K562 (cell line): ENCODE data around the gene CD84. TPM values are rescaled to one million over a fixed set of nuclear protein-coding genes. Genes with fewer than 3 reads are reported as not detected.
A peak's percentile ranks its signal among the peaks of the same experiment; 100 is the strongest.

Experiments used
- CBFB ChIP-seq: sonication (generic); formaldehyde crosslinking; IDR thresholded peaks from 2 replicates; pipeline ENCODE4 v1.4.0; 2020; ENCODE audit warnings: mild to moderate bottlenecking, missing genetic modification reagents
- CBX5 ChIP-seq: IDR thresholded peaks from 2 replicates; pipeline ENCODE4 v1.6.1; 2014; ENCODE audit warnings: low read depth, borderline replicate concordance
- CTBP1 ChIP-seq: fragments of 450-650 bp; IDR thresholded peaks from 2 replicates; pipeline ENCODE4 v1.6.1; 2016; ENCODE audit warnings: borderline replicate concordance
- ELF1 ChIP-seq: fragments of 200-800 bp; sonication (Bioruptor generic); IDR thresholded peaks from 2 replicates; pipeline ENCODE4 v1.6.1; 2016; ENCODE audit warnings: missing genetic modification characterization, missing compliant biosample characterization
- EP300 ChIP-seq: IDR thresholded peaks from 2 replicates; pipeline ENCODE4 v1.6.1; 2012; ENCODE audit warnings: low read length, improper control_type of control experiment
- ESRRA ChIP-seq: fragments of 450-650 bp; IDR thresholded peaks from 2 replicates; pipeline ENCODE4 v1.6.1; 2014; ENCODE audit warnings: low read depth, mild to moderate bottlenecking, moderate library complexity, borderline replicate concordance
- ETV1 ChIP-seq: fragments of 450-650 bp; conservative IDR thresholded peaks from 2 replicates; pipeline ENCODE4 v1.6.1; 2016; ENCODE audit warnings: missing genetic modification characterization, control low read depth, low read depth, missing compliant biosample characterization
- HDAC2 ChIP-seq: fragments of 450-650 bp; IDR thresholded peaks from 2 replicates; pipeline ENCODE4 v1.6.1; 2016; ENCODE audit warnings: mild to moderate bottlenecking
- HDGF ChIP-seq: fragments of 450-650 bp; IDR thresholded peaks from 2 replicates; pipeline ENCODE4 v1.6.1; 2016
- HSF4 ChIP-seq: fragments of 250-450 bp; sonication (Bioruptor Pico); IDR thresholded peaks from 2 replicates; pipeline ENCODE4 v2.1.2; 2022; ENCODE audit warnings: mild to moderate bottlenecking, moderate library complexity, borderline replicate concordance
- JUND ChIP-seq, 2 experiments: IDR thresholded peaks; 2 replicates in 1 of 2; 3 replicates in 1 of 2; pipeline ENCODE4 v1.6.1; 2011; ENCODE audit warnings: borderline replicate concordance in 2 of 2, low read depth in 2 of 2, low read length in 2 of 2, improper control_type of control experiment in 1 of 2, missing biosample characterization in 1 of 2, missing genetic modification characterization in 1 of 2, missing genetic modification reagents in 1 of 2
- MAFK ChIP-seq: IDR thresholded peaks from 2 replicates; pipeline ENCODE4 v1.6.1; 2011; ENCODE audit warnings: low read length, improper control_type of control experiment
- NBN ChIP-seq: fragments of 450-650 bp; IDR thresholded peaks from 2 replicates; pipeline ENCODE4 v1.6.1; 2016; ENCODE audit warnings: low read depth, mild to moderate bottlenecking
- RB1 ChIP-seq: fragments of 450-650 bp; IDR thresholded peaks from 2 replicates; pipeline ENCODE4 v1.6.1; 2017; ENCODE audit warnings: low read depth, mild to moderate bottlenecking
- SNRNP70 ChIP-seq: fragments of 200-400 bp; formaldehyde crosslinking; optimal IDR thresholded peaks from 2 replicates; pipeline ENCODE3; 2017; ENCODE audit warnings: low read depth, low read length
- SPI1 ChIP-seq: IDR thresholded peaks from 2 replicates; pipeline ENCODE4 v1.6.1; 2011; ENCODE audit warnings: low read depth, low read length, control low read depth, borderline replicate concordance
- XRCC3 ChIP-seq: fragments of 450-650 bp; IDR thresholded peaks from 2 replicates; pipeline ENCODE4 v1.6.1; 2017; ENCODE audit warnings: mild to moderate bottlenecking, moderate library complexity
- ZNF175 ChIP-seq: fragments of 200-800 bp; sonication (Bioruptor generic); IDR thresholded peaks from 2 replicates; pipeline ENCODE4 v1.6.1; 2016; ENCODE audit warnings: low read depth, mild to moderate bottlenecking, missing genetic modification characterization, missing compliant biosample characterization
- ZNF24 ChIP-seq: fragments of 450-650 bp; IDR thresholded peaks from 2 replicates; pipeline ENCODE4 v1.6.1; 2016
- ZNF785 ChIP-seq: fragments of 250-450 bp; sonication (Bioruptor Pico); IDR thresholded peaks from 2 replicates; pipeline ENCODE4 v1.4.0; 2020; ENCODE audit warnings: mild to moderate bottlenecking
- polyA plus RNA-seq, 8 experiments: library from polyadenylated mRNA; depleted of rRNA in 4 of 8; stranded (reverse) in 5 of 8; unstranded in 3 of 8; fragments of >200 nt; fragmentation: Nextera tagmentation in 2 of 8; fragmentation: Illumina TruSeq in 1 of 8; extraction: Ambion mirVana in 2 of 8; extraction: Trizol in 1 of 8; gene quantifications; 2 replicates each; pipeline versions ENCODE4 v1.2.1 to v1.2.3, GENCODE V29; 2011 to 2014; ENCODE audit warnings: inconsistent platforms in 1 of 8, missing spikeins in 1 of 8
- total RNA-seq, 7 experiments: library from RNA; depleted of rRNA in 6 of 7; stranded (reverse); fragments of >200 nt in 6 of 7; fragmentation: Illumina TruSeq in 2 of 7; extraction: Trizol in 2 of 7; gene quantifications; 2 replicates each; pipeline versions ENCODE4 v1.2.1 to v1.2.3, GENCODE V29; 2011 to 2021; ENCODE audit warnings: low replicate concordance in 1 of 7
- TF ChIP-seq, protein P1 (sequence below): fragments of 450-650 bp; formaldehyde crosslinking; IDR thresholded peaks from 2 replicates; pipeline ENCODE4 v1.4.0; 2020; ENCODE audit warnings: mild to moderate bottlenecking, moderate library complexity
- TF ChIP-seq, protein P2 (sequence below): fragments of 200-800 bp; sonication (Bioruptor generic); IDR thresholded peaks from 2 replicates; pipeline ENCODE4 v1.6.1; 2017; ENCODE audit warnings: missing genetic modification characterization, missing compliant biosample characterization

The CD84 gene
- total and polyA plus RNA-seq, 9 of the 15 experiments (the other 6 are each of a cell fraction or from before 2014, with no cell fraction given): 0.82 to 6.8 (median 2.0) TPM

DNA sequence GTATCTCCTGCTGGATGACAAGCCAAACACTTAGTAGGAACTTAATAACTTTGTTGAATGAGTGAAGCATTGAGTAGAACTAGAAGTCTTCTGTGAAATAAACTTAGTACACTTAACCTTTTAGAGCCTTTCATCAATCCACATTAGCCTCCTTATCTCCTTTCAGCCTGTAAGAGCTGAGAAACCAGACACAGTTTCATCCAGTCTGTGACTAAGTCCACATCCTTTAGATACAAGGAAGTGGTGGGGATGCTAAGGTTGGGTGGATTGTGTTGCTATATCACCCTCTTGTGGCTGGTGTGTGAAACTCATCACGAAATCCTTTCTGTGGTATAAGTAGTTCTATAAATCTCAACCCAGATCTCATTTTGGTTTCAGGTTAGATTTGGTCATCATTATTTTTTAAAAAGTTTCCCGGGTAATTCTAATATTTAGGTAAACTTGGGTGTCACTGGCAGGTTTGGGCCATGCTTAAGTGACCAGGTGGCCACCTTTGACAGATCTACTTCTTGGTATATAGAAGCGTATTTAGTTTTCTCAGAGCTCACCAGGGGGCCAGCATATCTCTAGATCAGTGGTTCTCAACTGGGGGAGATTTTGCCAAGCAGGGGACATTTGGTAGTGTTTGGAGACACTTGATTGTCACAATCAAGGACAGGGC lies 27.8 kb upstream of the CD84 start (continued):
- peak; percentile 72; the same call in 1 of the 2 replicates for TF ChIP-seq ELF1 (tag)
- TF ChIP-seq HDAC2: 0 out of 2 replicates have a peak, but pooled peaks have one; percentile 27
- TF ChIP-seq JUND (IDR thresholded peaks at IDR 0.05; ENCODE audit: borderline replicate concordance, low read depth, low read length): peak; percentile 60; the same call in 1 of the 2 replicates
- TF ChIP-seq JUND (tag; IDR thresholded peaks at IDR 0.05; ENCODE audit: borderline replicate concordance, low read depth, low read length): peak; percentile 73; the same call in 1 of the 3 replicates
- no peak for TF ChIP-seq HSF4 (CRISPR knock-in tag)
- peak; percentile 29; the same call in 1 of the 2 replicates for TF ChIP-seq ZNF24
- peak; percentile 70 for TF ChIP-seq CTBP1
- TF ChIP-seq HDGF: no peak
- peak; percentile 26; the same call in 1 of the 2 replicates for TF ChIP-seq MAFK
- TF ChIP-seq XRCC3: no peak
- TF ChIP-seq SPI1: peak; percentile 83
- TF ChIP-seq, protein P1, sequence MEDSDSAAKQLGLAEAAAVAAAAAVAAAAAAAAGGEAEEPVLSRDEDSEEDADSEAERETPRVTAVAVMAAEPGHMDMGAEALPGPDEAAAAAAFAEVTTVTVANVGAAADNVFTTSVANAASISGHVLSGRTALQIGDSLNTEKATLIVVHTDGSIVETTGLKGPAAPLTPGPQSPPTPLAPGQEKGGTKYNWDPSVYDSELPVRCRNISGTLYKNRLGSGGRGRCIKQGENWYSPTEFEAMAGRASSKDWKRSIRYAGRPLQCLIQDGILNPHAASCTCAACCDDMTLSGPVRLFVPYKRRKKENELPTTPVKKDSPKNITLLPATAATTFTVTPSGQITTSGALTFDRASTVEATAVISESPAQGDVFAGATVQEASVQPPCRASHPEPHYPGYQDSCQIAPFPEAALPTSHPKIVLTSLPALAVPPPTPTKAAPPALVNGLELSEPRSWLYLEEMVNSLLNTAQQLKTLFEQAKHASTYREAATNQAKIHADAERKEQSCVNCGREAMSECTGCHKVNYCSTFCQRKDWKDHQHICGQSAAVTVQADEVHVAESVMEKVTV (CRISPR knock-in tag): peak; percentile 99
- no peak for TF ChIP-seq CBFB (CRISPR knock-in tag)
- 0 out of 2 replicates have a peak, but pooled peaks have one; percentile 40 for TF ChIP-seq EP300
- TF ChIP-seq ETV1 (tag): 0 out of 2 replicates have a peak, but pooled peaks have one; percentile 29
- TF ChIP-seq ZNF175 (CRISPR knock-in tag): peak; percentile 60; the same call in 1 of the 2 replicates
- peak; percentile 77; the same call in 1 of the 2 replicates for TF ChIP-seq NBN
- TF ChIP-seq RB1: peak; percentile 54; the same call in 1 of the 2 replicates
- TF ChIP-seq ZNF785 (CRISPR knock-in tag): no peak
- peak; percentile 35; the same call in 1 of the 2 replicates for TF ChIP-seq CBX5
- TF ChIP-seq SNRNP70: no peak
- TF ChIP-seq, protein P2, sequence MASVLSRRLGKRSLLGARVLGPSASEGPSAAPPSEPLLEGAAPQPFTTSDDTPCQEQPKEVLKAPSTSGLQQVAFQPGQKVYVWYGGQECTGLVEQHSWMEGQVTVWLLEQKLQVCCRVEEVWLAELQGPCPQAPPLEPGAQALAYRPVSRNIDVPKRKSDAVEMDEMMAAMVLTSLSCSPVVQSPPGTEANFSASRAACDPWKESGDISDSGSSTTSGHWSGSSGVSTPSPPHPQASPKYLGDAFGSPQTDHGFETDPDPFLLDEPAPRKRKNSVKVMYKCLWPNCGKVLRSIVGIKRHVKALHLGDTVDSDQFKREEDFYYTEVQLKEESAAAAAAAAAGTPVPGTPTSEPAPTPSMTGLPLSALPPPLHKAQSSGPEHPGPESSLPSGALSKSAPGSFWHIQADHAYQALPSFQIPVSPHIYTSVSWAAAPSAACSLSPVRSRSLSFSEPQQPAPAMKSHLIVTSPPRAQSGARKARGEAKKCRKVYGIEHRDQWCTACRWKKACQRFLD (CRISPR knock-in tag): peak; percentile 47; the same call in 1 of the 2 replicates
- TF ChIP-seq ESRRA: 0 out of 2 replicates have a peak, but pooled peaks have one; percentile 41
